Sigmoid colon (tissue), 7 donors: Measurements from ENCODE around the gene PLBD2. TPM values are rescaled to one million over a fixed set of nuclear protein-coding genes. Genes with fewer than 3 reads are reported as not detected.

Experiments
- DNase-seq: peaks from one replicate; pipeline ENCODE4 v3.0.0-alpha.2; 2019
- H3K27ac ChIP-seq, 4 donors: fragments of 200-600 bp; sonication (generic); one replicate each; pipeline ENCODE4 v1.5.1; 2016 to 2019; ENCODE audit warnings: mild to moderate bottlenecking in 1 of 4
- H3K27me3 ChIP-seq, 3 donors: fragments of 200-600 bp; sonication (generic); one replicate each; pipeline ENCODE4 v1.5.1; 2019; ENCODE audit warnings: mild to moderate bottlenecking in 1 of 3
- H3K36me3 ChIP-seq, 4 donors: fragments of 200-600 bp; sonication (generic); one replicate each; pipeline ENCODE4 v1.5.1; 2016 to 2019
- H3K4me1 ChIP-seq, 4 donors: fragments of 200-600 bp; sonication (generic); one replicate each; pipeline ENCODE4 v1.5.1; 2017 to 2019
- H3K4me3 ChIP-seq, 4 donors: fragments of 200-600 bp; sonication (generic); one replicate each; pipeline ENCODE4 v1.5.1; 2017 to 2019; ENCODE audit warnings: mild to moderate bottlenecking in 2 of 4, moderate library complexity in 1 of 4
- H3K9me3 ChIP-seq, 4 donors: fragments of 200-600 bp in 3 of 4; sonication (generic) in 3 of 4; one replicate each; pipeline versions ENCODE4 v1.5.1 to v1.6.1; 2013 to 2019
- CTCF ChIP-seq, 4 experiments: fragments of 450-650 bp in 3 of 4; fragments of 200-600 bp in 1 of 4; IDR thresholded peaks; one replicate each; pipeline ENCODE4 v1.5.1; 2016 to 2019; ENCODE audit warnings: antibody characterized with exemption in 4 of 4, mild to moderate bottlenecking in 3 of 4, moderate library complexity in 2 of 4
- EP300 ChIP-seq, 4 donors: sonication (generic); formaldehyde crosslinking; IDR thresholded peaks; one replicate each; pipeline ENCODE4 v1.6.1; 2017; ENCODE audit warnings: antibody characterized with exemption in 4 of 4
- POLR2A ChIP-seq, 2 donors: fragments of 450-650 bp; IDR thresholded peaks; one replicate each; pipeline ENCODE4 v1.6.1; 2016; ENCODE audit warnings: antibody characterized with exemption in 2 of 2, mild to moderate bottlenecking in 2 of 2, moderate library complexity in 2 of 2
- POLR2AphosphoS5 ChIP-seq, 4 donors: sonication (generic); formaldehyde crosslinking; IDR thresholded peaks; one replicate each; pipeline ENCODE4 v1.6.1; 2017; ENCODE audit warnings: antibody characterized with exemption in 4 of 4
- WGBS, 2 donors: extraction: QIAGEN DNeasy Blood & Tissue Kit; methylation state at CpG; one replicate each; pipeline ENCODE4 v1.1.7; 2013; 5-methylcytosine and 5-hydroxymethylcytosine counted together
- intact Hi-C: fragments of 100-400 bp; cut with DNase I; formaldehyde crosslinking; loops from one replicate; pipeline ENCODE4 v1.15.1; 2023
- polyA plus RNA-seq, 3 donors: library from polyadenylated mRNA; stranded (reverse); fragments of 200-250 nt; gene quantifications; one replicate each; pipeline ENCODE4 v1.2.3, GENCODE V29; 2013
- total RNA-seq, 4 donors: library from RNA; depleted of rRNA; stranded (reverse); fragments of >200 nt; gene quantifications; one replicate each; pipeline ENCODE4 v1.1.0, GENCODE V29; 2016
- donor health status: healthy with polysubstance abuse.
- donor health status: Bipolar disorder and iron deficiency.
- donor health status: healthy.

Gene PLBD2
- total and polyA plus RNA-seq, 7 donors: 3.0 to 39.1 (median 14.4) TPM

- Histone ChIP-seq H3K27me3 (peaks cover 0 to 41% (median 0%) of the 10 kb centered on the region in 3 donors), H3K4me1 (no peaks in the 10 kb centered on the region), H3K36me3 (no peaks in the 10 kb centered on the region), H3K9me3 (no peaks in the 10 kb centered on the region), H3K27ac (no peak overlapping the region), H3K4me3 (no peak overlapping the region)
- TF ChIP-seq CTCF (IDR thresholded peaks at IDR 0.05): peak in 3 of 4 experiments; percentile 7 to 37 (median 15)
- no peak for TF ChIP-seq POLR2AphosphoS5 (IDR thresholded peaks at IDR 0.05)
- no peak for TF ChIP-seq EP300 (IDR thresholded peaks at IDR 0.05)
- 23 to 34% methylated on average over 8 of the region's 8 CpGs for WGBS, 2 donors
- intact Hi-C loops: no loop called here
- DNase-seq: no peak
These were observed 81.2 kb downstream of the PLBD2 start for GRCh38 chr12:113439606-113440030.

GRCh38 chr12:113440336-113440735 lies 81.9 kb downstream of the PLBD2 start:
- H3K9me3 ChIP-seq: peaks cover 0 to under 1% (median 0%) of the 10 kb centered on the region in 4 donors
- H3K36me3 ChIP-seq: no peaks in the 10 kb centered on the region
- H3K27ac ChIP-seq: no peak overlapping the region

More at GRCh38 chr12:113440336-113440735, 81.9 kb downstream of the PLBD2 start:
- no peak for DNase-seq
- H3K4me3 ChIP-seq: no peak overlapping the region
- TF ChIP-seq POLR2AphosphoS5 (IDR thresholded peaks at IDR 0.05) (no peak), POLR2A (IDR thresholded peaks at IDR 0.05) (no peak), CTCF (IDR thresholded peaks at IDR 0.05) (no peak), EP300 (IDR thresholded peaks at IDR 0.05) (no peak)
- peaks cover 0 to 46% (median 0%) of the 10 kb centered on the region in 3 donors for H3K27me3 ChIP-seq
- WGBS, 2 donors: 71 to 78% methylated on average over 7 of the region's 7 CpGs
- intact Hi-C loops: no loop called here
- no peaks in the 10 kb centered on the region for H3K4me1 ChIP-seq

Other genes starting within 250 kb of the PLBD2 start
- under 1 TPM in 2 of 4 donors, not detected in 2; under 0.01 to 0.28 TPM for gene RASAL1, start 222.8 kb upstream of the PLBD2 start, total RNA-seq
- 10 to 100 TPM in 1 of 3 donors, 1 to 10 TPM in 2; 3.0 to 10.5 (median 5.1) TPM for gene RASAL1, start 222.8 kb upstream of the PLBD2 start, polyA plus RNA-seq
- gene CFAP73, start 208.9 kb upstream of the PLBD2 start, total RNA-seq: not detected
- gene CFAP73, start 208.9 kb upstream of the PLBD2 start, polyA plus RNA-seq: under 1 TPM; 0.42 to 0.60 (median 0.46) TPM
- 10 to 100 TPM; 24.5 to 47.4 (median 40.8) TPM for gene DDX54, start 173.1 kb upstream of the PLBD2 start, total RNA-seq
- 10 to 100 TPM; 19.2 to 82.8 (median 25.4) TPM for gene DDX54, start 173.1 kb upstream of the PLBD2 start, polyA plus RNA-seq
- gene RITA1, start 172.9 kb upstream of the PLBD2 start, total RNA-seq: 10 to 100 TPM; 12.5 to 18.3 (median 15.5) TPM
- gene RITA1, start 172.9 kb upstream of the PLBD2 start, polyA plus RNA-seq: 10 to 100 TPM; 16.2 to 28.4 (median 18.7) TPM
- 10 to 100 TPM; 25.7 to 51.5 (median 28.9) TPM for gene TPCN1, start 137.1 kb upstream of the PLBD2 start, total RNA-seq
- gene TPCN1, start 137.1 kb upstream of the PLBD2 start, polyA plus RNA-seq: 10 to 100 TPM in 1 of 3 donors, 1 to 10 TPM in 2; 6.0 to 51.0 (median 9.7) TPM
- gene SLC8B1, start 23.5 kb upstream of the PLBD2 start, total RNA-seq: 10 to 100 TPM; 13.6 to 31.3 (median 23.4) TPM
- gene SLC8B1, start 23.5 kb upstream of the PLBD2 start, polyA plus RNA-seq: 10 to 100 TPM in 2 of 3 donors, 1 to 10 TPM in 1; 8.4 to 38.5 (median 12.3) TPM
- gene SDS, start 45.3 kb downstream of the PLBD2 start, total RNA-seq: under 1 TPM in 1 of 4 donors, not detected in 3; 0.27 TPM
- 10 to 100 TPM in 1 of 3 donors, 1 to 10 TPM in 2; 2.9 to 23.6 (median 4.8) TPM for gene SDS, start 45.3 kb downstream of the PLBD2 start, polyA plus RNA-seq
- gene SDSL, start 63.8 kb downstream of the PLBD2 start, total RNA-seq: 1 to 10 TPM in 2 of 4 donors, under 1 TPM in 2; 0.82 to 1.9 (median 0.95) TPM
- 10 to 100 TPM; 24.3 to 33.0 (median 32.6) TPM for gene SDSL, start 63.8 kb downstream of the PLBD2 start, polyA plus RNA-seq
- not detected for gene LHX5, start 113.3 kb downstream of the PLBD2 start, total RNA-seq
- gene LHX5, start 113.3 kb downstream of the PLBD2 start, polyA plus RNA-seq: not detected